NAMALWA (cell line): ENCODE data around the gene CSPG4.
"Not testable (repeated sequence)": the region's sequence is repeated elsewhere in the genome, so short reads cannot be mapped to it uniquely, and the experiment has no call there.

Source experiments
- DNase-seq: peaks from one replicate; pipeline ENCODE4 v3.0.0-alpha.2; 2015; ENCODE audit warnings: low spot score

The CSPG4 gene

DNA sequence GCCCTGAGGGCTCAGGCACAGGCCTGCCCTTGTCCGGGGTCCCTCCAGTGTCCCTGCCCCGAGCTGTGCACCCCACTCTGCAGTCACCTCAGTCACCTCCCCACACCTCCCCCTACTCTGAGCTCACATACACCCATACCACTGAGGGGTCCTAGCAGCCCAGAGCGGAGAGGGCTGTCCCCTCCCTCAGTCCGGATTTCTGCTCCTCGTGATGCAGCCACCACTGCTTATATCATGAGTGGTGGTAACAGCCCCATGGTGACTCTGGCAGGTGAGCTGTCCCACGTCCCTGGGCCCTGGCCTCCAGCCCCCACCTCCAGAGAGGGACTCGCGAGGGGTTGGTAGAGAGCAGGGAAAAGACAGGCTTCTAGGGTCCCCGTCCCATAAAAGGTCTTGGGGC, 8.0 kb downstream of the CSPG4 start:
- DNase-seq: no peak

DNA sequence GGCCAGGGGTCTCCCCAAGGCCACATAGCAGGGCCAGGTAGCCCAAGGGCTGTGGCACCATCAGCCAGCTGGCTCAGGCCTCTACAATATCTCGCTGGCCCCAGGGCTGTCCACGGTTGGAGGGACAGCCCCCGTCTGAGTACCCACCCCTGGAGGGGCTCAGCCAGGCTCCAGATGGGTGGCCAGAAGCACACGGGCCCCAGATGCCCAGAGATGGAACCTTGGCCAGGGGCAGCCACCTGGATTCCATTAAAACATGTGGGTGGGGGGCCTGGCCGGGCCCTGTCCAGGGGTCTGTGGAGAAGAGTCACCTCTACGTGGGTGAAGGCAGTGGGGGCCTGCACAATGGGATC, 8.4 kb downstream of the CSPG4 start:
- no peak for DNase-seq

DNA sequence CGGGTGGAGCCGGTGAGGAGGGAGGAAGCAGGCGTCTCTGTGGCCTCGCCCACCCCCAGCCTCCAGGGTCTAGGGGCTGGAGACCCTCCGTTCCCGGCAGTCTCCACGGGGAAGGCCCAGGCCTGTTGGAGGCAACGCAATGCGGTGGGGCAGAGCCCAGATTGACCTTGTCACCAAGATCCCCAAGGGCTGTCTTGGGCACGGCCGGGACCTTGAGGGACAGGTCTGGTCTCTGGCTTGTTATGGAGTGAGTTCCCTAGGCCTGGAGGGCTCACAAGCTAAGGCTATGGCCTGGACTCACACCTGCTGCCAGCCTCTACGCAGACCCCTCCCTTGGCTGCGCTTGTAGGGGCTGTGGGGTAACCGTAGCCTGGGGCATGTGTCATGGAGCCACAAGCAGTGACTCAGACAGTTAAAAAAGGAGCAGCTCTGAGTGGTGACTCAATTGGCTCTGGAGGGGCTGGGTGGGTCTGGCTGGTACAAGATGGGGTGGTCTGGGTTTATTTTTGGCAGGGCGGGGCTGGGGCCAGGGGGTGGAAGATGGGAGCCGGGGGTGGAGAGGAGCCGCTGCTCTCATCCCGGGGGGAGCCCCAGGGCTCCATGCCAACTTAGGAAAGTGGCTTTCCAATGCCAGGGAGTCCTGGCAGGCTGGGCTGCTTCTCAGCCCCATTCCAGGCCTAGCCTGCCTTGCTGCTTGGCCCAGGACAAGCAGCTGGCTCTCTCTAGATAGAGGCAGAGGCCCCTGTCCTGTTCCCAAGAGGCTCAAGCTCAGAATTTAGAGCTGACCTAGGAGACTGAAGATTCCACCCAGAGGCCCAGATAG, 9.0 kb downstream of the CSPG4 start:
- DNase-seq: not testable (repeated sequence)

DNA sequence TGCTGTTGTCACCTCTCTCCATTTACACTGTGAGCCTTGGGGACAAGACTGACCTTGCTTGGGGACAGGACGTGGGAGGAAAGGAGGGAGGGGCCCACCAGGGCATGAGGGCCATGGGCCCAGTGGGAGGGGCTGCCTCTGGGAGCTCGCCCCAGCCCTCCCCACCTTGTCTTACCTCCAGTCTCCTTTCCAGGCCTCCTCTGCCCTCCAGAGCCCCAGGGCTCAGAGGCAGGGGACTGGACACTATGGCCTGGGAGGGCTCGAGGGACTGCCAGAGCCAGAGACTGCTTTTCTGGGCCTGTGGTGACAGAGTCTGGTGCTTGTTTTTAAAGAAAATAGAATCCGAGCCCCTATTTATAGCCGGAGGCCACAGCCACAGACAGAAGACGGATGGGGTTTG, 10.2 kb downstream of the CSPG4 start:
- DNase-seq: no peak

DNA sequence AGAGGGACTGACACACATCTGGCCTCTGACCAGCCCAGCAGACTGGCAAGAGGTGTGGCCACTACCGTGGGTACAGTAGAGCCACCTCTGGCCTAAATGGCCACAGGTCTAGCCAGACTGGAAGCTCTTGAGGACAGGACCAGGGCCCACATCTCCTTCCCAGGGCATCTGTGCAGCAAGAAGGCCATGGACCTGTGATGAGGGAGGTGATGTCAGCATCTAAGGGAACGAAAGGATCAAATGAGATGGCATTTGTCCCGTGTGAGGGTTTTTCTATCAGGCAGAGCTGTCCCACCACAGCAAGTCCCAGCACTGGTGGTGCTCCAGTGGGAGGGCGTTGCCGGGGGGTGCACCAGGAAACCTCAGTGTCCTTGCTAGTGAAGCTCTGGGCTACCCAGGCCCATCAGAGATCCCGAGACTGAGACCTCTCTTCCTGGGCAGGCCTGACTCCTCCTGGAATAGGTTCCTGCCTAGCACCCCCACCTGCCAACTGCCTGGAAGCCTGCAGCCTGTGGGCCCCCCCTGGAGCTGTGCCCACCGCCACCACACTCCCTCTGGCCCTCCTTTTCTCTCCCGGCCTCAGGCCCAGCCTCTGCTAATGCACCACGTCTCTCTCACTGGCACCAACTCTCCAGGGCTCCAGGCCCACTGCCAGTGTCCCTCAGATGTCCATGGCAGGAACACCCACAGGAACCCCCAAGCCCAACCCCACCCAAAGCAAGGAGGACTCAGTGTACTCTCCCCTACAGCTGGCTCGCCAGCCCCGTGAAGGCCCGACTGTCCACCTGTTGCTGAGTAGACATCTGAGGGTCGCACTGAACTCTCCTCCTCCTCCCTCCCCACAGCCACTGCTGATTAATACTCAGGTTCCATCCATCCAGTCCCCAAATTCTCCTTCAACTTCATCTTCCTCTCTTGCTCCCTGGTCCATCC, 11.3 kb downstream of the CSPG4 start:
- not testable (repeated sequence) for DNase-seq

DNA sequence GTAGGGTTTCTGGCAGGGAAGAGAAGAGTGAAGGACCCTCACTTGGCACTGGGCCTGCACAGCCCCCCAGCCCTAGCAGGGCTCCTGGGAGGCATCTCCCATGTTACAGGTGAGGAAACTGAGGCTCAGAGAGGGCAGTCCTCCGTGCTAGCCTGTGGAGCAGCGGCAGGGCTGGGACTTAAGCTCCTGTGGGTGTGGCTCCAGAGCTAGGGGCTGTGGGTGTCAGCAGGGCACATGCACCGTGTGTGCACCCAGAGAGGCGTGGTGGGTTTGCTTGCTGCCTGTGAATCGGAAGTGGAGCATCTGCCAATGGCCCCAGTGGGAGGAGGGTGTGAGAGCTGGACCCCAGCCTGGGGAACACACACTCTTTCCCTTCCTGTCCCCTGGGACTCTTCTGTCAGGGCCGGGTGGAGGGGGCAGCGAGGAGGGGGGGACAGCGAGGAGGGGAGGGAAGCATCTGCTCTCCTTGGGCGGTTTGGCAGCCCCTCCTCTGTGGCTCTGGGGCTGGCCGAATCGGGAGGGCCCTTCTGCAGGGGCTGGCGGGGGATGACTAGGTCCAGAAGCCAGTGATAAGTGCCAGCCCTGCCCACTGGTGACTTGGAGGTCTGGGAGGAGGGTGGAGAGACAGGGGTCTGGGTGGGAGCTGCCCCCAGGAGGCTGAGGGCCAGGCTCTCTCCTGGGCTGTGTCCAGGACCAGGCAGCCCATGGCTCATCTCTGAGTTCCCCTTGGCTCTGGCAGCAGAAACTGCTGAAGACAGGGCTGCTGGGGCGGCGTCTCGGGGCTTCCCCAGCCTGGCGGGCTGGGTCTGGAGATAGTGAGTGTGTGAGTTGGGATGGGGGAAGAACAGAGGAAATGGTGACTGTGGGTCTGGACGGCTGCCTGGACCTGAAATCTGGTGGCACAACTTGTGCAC, 12.4 kb downstream of the CSPG4 start:
- peak; percentile 68 for DNase-seq

DNA sequence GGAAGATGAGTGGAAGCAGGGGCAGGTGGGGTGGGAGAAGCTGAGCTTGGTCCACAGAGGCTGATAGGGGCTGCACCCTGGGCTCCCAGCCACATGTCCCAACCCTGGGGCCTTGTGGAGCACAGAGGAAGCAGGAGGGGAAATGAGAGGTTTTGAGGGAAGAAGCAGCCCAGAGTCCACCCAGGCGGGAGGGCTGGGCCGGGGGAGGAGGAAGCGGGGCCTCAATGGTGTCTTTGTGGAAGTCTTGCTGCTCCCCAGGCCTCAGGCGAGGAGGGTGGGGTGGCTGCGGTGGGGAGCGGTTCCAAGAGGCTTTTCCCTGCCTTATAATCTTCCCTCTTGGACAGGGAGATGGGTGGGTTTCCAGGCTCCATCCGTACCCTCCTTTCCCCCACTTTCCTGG, 13.1 kb downstream of the CSPG4 start:
- DNase-seq: not testable (repeated sequence)

DNA sequence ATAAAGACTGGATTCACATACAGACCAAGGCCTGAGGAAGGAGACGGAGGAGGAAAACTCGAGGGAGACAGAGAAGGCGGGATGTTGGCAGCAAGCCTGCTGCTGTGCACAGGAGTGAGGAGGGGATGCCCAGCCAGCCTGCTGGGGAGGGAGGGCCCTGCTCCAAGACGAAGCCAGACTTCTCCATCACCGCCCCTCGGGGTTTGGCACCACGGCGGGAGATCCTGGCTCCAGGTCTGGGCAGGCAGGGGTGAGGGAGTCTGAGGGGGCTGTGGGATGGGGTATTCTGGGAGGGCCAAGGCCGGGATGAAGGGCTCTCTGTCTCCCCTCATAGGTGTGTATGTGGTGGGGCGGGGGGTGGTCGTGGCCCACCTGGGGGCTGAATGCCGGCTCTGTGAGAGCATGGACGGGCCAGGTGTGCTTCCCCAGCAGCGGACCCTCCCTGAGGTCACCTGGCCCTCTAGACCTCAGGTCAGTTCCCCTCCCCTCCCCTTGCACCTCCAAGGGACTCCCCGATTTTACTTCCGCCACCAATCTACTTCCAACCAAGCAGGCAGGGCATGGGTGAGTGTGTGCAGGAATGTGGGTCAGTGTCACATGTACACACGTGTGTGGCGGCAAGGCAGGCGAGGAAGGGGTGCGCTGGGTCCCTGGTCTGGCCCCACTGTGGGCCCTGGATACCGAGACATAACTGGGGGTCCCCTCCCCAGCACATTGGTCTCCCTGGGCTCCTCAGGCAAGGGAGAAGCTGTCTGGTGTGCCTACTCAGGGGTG, 14.5 kb downstream of the CSPG4 start:
- DNase-seq: not testable (repeated sequence)

DNA sequence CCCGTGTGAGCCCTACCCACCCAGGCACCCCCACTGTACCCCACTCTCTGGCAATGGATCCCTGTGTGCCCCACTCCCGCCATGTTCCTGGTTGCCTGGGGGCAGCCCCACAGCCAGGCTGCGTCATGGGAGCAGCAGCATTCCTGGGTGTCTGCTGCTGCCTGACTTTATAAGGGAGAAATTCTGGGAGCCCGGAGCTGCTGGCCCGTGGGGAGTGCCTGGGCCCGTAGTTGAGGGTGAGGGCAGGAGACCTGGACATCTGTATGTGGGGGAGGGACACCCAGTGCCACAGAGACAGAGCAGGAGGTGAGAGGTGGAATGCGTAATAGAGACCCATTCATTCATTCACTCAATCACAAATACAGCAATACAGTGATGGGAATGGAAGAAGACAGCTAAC, 15.1 kb downstream of the CSPG4 start:
- DNase-seq: no peak

DNA sequence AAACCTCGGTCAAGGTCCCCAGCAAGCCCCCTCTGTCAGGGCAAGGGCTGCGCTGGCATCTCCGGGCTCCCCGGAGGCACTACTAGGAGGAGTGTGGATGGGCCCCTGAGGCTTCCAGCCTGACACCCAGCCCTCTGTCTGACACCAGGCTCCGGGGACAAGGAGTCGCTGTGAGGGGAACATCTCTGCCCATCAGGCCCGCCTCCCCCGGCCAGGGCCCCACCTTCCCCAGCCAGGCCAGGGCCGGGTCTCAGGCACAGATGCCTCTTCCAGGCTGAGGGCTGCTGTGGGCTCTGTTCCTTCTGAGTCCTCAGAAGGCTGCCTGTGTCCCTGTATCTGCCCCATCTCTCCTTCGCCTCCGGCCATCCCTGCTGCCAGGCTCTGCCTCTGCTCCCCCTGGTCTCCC, 15.8 kb downstream of the CSPG4 start:
- DNase-seq: no peak

DNA sequence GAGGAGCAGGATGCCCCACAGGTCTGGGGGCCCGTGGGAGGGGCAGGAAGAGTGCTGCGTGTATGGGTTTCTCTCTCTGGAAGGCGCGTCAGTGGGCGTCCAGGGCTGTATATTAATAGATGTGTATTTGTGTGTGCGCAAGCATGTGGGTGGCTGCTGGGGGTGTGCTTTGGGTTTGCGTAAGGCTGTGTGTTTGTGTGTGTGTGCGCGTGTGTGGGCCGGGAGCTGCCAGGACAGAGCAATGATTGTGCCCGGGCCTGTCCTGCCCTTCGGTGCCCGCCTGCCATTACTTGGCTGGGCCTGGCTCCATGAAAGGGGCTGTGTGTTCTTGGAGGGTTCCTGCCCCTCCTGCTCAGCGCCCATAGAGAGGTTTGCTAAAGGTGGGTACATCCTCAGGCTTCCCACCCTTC, 16.3 kb downstream of the CSPG4 start:
- DNase-seq: no peak

DNA sequence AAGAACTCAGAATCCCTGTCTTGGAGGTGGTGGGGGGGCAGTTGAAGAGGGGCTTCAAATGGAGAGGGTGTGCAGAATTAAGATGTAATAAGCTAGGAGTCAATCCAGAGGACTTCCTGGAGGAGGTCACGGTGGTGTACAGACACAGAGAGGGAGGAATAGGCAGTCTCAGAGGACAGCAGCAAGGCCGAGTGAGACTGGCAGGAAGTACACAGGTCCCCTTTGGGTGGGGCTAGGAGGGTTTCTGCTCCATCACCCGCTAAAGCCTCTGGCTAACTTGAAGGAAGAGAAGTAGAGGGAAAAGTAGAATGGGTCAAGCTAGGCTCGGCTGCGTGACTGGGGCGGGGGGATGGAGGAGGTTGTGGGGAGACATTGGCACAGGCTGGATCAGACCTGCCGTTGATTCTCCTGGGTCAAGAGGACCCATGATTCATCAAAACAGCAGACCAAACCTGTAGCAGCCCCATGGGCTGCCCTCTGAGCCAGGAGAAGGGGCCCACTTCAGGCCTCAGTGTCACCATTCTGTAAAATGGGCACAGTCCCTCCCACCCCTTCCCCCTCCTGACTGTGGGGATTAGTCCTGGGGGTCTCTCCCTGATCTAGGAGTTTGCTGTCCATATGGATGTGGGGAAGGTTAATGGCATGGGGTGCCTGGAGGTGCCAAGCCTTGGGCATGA, 16.9 kb downstream of the CSPG4 start:
- DNase-seq: peak; percentile 42

DNA sequence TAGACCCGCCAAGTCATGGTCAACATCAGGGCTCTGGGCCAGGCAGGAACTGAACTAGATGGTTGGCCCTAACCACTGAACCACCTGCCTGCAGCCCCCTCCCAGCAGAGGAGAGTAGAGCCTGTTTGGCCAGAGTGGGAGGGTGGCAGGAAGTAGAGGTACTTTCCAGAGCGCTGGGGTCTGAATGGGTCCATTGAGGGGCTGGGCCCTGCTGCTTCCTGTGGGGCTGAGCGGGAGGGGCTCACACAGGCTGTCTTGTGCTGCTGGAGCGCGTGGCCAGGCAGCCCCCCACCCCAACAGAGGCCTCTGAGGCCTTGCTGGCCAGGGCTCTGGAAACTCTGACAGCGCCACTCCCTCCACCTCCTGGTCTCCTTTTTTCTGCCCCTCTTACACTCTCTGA, 17.4 kb downstream of the CSPG4 start:
- peak; percentile 43 for DNase-seq

DNA sequence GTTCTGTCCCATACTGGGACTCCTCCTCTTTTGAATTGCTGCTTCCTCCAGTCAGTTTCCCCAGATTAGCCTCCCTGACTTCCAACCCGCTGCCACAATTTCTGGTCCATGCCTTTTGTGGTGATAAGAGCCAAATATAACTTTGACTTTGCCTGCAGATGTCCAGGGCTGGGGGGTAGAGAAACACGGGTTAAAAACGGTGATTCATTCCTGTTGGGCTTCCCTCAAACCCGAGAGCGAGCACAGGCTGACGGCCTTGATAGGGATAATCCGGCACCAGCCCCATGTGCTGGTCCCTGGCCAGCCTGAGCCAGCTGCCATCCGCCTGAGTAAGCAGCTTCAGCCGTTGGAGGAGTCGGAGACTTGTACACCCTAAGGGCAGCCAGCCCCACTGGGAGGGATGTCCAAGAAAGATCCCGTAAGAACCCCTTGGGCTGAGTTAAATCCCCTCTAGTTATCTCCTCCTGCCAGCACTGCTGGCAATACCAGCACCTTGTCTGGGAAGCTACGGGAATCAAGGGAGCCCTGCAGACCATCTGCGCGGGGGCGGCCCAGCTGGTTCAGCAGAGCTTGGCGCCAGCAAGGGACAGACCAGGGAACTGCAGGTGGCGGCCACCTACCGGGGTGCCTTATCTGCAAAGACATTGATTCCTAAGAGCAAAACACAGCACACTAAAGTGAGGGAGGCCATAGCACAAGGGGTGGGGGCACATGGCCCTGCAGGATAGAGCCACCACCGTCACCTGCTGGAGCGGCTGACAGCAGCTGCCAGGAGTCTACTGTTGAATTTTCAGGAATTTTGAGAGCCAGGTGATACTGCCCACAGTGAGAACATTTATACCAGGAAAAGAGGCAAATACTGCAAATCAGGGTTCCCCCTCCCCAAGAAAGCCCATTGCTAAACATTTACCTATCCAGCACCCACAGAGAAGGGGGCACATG, 18.1 kb downstream of the CSPG4 start:
- peak; percentile 52 for DNase-seq

DNA sequence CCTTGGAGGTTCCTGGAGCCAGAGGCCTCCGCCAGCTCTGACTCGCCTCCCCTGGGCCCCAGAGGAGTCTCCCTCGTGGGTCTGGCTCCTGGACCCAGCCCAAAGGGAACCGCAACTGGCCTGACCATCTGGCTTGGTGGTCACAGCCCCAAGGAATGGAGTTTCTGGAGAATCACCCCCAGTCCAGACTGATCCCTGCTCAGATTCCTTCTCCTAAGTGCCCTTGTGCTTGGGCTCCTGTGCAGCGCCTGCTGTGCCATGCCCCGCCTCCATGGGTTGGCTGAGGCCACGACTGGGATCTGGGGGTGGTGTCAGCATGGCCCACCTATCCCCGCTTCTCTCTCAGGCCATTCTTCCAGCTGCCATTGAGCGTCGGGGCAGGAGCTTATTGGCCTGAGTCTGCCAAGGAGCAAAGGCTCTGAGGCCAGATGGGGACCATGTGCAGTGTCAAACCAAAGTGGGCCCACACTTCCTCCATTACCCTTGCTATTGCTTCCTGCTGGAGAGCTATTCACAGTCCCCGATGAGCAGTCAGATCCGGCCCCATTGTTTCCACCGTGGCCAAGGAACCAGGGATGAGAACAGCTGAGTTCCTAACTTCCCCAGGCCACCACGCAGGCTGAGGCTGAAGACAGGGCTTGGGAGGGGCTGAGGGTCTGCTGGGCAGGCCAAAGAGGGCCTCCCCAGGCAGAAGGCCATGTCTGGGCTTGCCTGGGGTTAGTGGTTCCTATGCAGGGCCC, 19.0 kb downstream of the CSPG4 start:
- no peak for DNase-seq

DNA sequence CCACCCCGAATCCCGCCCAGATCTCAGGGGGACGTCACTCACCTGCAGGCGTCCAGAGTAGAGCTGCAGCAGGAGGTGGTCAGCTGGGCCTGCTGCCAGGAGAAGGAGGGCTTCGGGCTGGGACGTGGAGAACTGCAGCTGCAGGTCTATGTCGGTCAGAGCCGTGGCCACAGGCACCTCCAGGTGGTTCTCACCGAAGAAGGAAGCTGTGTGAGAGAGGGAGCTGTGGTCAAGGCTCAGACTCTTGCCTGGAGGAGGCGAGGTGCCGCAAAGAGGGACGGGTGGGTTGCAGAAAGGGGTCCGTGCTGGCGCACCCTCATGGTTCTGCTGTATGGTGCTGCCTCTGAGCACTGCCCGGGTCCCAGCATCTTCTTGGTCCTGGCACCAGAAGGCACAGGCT, 19.6 kb downstream of the CSPG4 start:
- not testable (repeated sequence) for DNase-seq

DNA sequence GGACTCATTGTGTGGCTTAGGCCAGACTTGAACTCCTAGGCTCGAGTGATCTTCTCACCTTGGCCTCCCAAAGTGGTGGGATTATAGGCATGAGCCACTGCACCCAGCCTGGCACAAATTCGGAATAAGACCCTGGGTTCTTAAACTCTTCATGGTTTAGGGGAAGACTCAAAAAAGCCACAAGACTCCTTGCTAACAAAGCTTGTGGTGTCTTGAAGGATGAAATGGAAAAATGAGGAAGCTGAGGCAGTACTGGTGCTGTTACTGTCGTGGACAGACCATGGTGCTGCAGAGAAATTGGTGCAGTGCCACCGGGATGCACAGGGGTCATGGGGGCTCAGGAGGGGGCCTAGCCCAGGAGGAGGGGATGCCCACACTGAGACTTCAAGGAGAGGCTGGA, 20.3 kb downstream of the CSPG4 start:
- not testable (repeated sequence) for DNase-seq

DNA sequence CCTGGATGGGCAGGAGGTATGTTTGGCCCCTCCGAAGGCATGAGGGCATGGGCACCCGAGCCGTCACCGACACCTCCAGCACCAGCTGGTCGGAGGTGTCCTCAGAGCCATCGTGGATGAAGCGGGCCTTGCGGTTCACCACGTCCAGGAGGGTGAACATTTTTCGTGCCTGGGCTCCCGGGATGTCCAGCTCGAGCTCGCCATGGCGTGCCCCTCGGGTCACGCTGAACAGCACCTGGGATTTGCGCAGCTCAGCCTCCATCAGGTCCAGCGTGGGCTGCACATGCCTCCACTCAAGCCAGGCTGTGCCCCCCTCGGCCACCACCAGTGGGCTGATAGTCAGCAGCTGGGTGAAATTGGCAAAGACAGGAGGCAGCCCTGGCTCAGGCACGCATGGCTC, 23.2 kb downstream of the CSPG4 start:
- not testable (repeated sequence) for DNase-seq

DNA sequence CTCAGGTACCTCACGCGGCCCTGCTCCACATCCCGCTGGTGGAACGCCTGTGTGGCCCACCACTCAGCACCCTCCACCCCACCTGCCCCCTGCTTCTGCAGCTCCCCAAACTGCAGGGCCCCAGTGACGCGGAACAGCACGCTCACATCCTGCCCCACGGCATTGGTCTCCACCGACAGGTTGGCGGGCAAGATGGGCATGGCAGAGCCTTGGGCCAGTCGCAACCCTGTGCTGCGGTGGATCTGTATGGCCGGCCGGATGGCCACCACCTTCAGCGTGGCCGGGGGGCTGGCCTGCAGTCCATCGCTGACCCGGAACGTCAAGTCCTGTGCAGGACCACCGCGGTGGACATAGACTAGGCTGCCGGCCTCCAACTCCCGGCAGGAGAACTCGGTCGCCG, 23.8 kb downstream of the CSPG4 start:
- DNase-seq: no peak
